MM.1S (cell line): Measurements from ENCODE around the gene HRH2.

Experiments used
- CTCF ChIP-seq: fragments of 300-600 bp; sonication (generic); IDR thresholded peaks from 2 replicates; pipeline ENCODE4 v1.5.1; 2016; ENCODE audit warnings: antibody characterized with exemption, low read length, mixed read lengths
- EZH2 ChIP-seq: fragments of 300-600 bp; sonication (generic); optimal IDR thresholded peaks from 2 replicates; pipeline ENCODE3; 2017; ENCODE audit warnings: low read depth, mild to moderate bottlenecking, antibody characterized with exemption, low read length, mixed read lengths

GRCh38 chr5:175646251-175646650 lies 11.6 kb upstream of the HRH2 start:
- no peak for TF ChIP-seq CTCF
- no peak for TF ChIP-seq EZH2
